Hindlimb muscle (tissue), 1 donor: ENCODE results near the gene MLN. TPM values are rescaled to one million over a fixed set of nuclear protein-coding genes. Genes with fewer than 3 reads are reported as not detected.
"Not testable (repeated sequence)": the region's sequence is repeated elsewhere in the genome, so short reads cannot be mapped to it uniquely, and the experiment has no call there.

ENCODE experiments used
- DNase-seq: peaks from one replicate; pipeline ENCODE4 v3.0.0-alpha.2; 2013
- polyA plus RNA-seq: library from polyadenylated mRNA; unstranded; fragments of 120-200 nt; gene quantifications from one replicate; pipeline ENCODE4 v1.2.1, GENCODE V29; 2013; ENCODE audit not compliant: insufficient read length

The MLN gene
- polyA plus RNA-seq, 1 donor = not detected

DNA sequence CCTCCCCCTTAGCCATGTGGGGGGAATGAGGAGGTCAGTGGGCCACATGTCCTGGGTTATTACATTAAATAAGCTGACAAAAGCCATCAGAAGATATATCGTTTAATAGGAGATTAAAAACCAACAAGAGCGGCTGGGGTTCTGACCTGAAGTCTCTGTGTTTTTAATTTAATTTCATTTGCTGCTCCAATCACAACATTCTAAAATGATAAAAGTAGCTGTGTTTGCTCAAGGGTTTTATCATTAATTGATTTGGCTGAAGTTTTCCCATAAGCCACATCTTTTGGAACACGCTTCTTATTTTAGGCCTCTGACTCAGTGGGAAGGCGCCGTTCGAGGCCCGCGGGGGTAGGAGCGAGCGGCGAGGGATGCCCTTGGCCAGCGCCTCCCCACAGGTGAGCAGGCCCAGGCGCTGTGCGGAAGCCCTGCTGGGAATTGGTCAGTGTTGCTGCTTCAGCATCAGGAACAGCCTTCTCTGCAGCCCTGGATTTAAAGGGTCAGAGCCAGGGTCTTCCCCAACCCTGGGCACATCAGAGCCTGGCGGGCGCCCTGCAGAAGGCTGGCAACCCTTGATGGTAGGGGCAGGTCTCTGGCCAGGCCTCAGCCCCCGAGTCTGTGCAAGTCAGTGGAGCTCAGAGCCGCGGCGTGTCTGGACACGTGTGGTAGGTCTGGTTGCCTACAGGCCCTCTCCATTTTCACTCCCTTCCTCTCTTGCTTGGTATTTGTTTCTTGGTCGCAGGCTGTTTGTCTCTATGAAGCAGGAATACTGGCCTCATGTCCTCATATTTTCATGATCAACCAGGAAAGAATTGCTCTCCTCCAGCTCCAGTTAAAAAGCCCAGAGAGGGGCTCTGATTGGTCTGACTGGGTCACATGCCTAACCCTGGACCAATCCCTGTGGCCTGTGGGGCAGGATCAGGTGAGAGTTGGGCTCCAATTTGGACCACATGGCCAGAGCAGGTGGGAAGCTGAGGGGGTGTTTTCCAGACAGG, 30.9 kb upstream of the MLN start:
- DNase-seq = no peak

DNA sequence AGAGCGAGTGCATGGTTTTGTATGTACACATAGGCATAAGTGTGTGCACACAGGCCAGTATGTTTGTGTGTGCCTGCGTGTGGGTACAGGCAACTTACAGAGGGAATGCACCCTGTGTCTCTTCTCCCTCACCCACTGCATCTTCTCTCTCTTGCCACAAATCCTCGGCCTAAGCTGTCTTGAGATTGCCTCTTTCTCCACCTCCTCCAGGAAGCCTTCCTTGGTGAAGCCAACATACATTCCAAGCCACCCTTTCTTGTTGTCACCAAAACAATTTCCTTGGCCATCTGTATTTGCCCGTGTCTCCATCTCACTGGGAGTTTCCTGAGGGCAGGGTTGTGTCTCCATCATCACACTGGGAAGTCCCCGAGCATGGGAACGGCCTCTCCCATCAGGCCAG, 29.8 kb upstream of the MLN start:
- DNase-seq = no peak

DNA sequence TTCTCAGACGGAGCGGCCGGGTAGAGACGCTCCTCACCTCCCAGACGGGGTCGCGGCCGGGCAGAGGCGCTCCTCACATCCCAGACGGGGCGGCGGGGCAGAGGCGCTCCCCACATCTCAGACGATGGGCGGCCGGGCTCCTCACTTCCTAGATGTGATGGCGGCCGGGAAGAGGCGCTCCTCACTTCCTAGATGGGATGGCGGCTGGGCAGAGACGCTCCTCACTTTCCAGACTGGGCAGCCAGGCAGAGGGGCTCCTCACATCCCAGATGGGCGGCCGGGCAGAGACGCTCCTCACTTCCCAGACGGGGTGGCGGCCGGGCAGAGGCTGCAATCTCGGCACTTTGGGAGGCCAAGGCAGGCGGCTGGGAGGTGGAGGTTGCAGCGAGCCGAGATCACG, 29.0 kb upstream of the MLN start:
- DNase-seq = not testable (repeated sequence)

DNA sequence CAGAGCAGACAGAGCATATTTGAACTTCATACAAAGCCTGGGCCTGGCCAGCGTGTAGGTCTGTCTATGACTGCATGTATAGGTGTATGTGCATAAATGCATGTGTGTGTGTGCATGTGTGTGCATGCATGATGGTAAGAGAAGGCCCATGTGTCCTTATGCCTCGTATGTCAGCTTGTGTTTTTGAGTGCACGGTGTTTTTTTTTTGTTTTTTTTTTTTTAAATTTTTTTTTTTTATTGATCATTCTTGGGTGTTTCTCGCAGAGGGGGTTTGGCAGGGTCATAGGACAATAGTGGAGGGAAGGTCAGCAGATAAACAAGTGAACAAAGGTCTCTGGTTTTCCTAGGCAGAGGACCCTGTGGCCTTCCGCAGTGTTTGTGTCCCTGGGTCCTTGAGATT, 27.9 kb upstream of the MLN start:
- not testable (repeated sequence) for DNase-seq

DNA sequence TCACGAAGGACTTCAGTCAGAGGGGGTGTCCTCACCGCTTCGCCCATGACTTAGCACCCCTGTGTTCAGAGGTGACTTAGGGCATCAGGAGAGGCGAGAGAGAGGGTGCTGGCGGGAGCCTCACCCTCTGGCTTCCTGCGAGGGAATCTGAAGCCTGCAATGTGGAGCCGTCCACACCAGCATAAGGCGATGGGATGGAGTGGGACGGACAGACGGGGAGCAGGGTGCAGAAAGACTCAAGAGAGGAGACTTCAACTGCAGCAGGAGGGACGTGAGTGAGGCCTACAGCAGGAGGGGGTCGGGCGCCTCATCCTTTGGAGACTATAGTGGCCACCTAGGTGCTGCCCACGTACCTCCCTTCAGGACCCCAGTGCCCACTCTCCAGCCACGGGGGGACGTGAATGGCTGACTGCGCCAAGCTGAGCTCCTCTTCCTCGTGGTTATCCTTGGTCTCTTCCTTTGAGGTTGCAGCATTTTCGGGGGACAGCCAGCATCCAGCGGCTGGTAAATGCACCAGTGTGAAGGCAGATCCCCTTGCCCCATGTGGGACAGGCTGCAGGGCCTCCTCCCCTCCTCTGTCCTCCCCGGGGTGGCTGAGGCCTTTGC, 26.9 kb upstream of the MLN start:
- no peak for DNase-seq

DNA sequence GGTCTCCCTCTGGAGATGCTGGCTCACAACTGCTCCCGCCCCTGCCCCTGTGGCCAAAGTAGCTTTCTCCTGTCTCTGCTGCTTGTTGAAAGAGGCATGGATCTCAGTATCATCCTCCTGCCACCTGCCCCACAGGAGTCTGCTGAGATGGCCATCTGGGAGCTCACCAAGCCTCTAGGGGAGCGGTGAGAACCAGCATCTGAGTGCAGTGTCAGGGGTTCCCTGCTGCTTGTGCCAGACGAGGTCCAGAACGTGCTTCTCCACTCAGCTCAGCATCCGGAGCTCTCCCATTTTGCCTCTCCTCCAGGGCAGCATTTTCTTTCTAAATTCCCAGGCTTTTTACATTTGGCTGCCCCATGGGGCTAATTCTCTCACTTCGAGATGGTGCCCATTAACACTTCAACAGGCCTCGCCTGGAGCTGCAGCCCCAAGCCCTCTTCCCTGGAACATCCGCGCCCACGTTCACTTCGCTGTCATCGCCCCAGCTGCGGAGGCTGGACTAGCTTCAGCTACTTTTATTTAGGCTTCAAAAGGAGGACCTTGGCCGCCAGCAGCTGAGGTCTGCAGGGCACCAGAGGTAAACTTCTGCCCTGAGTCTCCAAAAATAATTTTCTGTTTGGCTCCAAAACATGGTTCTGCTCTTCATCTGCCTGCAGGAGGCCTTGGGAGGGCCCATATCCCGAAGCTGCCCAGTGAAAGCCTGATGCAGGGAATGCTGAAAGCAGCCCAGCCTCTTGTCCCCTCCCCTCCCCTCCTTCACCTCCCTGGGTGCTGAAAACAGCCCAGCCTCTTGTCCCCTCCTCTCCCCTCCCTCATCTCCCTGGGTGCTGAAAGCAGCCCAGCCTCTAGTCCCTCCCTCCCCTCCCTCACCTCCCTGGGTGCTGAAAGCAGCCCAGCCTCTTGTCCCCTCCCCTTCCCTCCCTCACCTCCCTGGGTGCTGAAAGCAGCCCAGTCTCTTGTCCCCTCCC, 25.2 kb upstream of the MLN start:
- no peak for DNase-seq

DNA sequence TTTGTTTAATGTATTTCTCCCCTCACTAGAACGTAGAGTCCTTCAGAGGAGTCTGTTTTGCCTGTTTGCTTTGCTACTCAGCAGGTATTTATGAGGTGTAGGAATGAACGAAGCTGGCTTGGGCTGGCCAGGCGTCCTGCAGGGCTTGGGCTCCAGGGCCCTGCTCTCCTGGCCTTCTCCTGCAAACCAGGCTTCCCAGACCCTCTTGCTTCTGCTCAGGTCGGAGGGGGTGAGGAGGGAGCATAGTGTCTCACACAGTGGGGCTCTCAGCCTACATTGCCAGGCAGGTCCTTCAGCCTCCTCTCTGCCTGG, 24.6 kb upstream of the MLN start:
- DNase-seq = no peak

DNA sequence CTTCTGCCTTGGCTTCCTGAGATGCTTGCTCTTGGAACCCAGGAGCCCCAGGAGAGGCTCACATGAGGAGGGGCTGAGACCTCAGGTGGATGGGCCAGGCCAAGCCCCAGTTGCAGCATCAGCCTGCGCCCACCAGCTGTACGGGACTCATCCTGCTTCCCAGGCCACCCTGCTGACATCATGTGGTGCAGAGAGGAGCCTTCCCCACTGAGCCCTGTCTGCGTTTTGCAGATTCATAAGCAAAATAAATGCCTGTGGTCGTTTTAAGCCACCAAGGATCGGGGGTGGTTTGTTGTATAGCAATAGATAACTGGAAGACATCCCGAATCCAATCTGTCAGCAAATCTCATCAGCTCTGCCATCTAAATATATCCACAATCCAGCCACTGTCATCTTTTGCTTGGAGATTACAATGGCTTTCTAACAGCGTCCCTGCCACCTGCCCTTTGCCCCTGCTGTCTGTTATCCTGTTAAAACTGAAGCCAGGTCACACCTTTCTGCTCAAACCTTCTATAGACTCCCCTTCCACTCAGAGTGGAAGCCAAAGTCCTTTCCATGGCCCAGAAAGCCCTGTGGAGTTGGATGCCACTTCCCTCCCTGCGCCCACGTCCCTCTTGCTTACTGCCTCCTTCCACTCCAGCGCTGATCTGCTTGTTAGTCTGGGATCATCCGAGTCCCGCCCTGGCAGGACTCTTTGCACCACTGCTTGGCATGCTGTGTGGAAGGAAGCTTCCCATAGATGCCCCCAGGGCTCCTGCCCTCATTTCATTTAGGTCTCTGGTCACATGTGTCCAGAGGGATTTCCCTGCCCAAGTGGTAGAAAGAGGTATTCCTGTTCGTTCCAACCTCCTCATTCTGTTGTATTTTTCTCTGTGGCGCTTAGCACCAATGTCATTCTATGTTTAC, 24.0 kb upstream of the MLN start:
- DNase-seq = no peak

DNA sequence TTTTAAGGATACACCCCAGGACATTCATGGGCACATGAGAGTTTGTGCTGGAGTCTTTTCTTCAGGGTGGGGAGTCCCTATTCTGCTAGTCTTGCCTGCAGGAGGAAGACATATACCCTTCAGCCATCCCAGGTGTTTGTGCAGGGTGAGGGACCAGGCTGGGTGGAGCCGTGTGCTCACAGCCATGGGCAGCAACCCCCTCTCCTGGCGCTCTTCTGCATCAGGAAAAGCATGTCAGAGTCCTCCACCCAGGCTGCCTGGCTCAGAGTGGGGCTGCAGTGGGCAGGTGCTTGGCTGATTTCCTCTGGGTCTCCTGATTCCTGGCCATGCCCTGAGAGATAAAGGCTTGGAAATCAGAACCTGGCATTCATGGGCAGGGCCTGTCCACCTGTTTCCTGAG, 22.7 kb upstream of the MLN start:
- DNase-seq = no peak

DNA sequence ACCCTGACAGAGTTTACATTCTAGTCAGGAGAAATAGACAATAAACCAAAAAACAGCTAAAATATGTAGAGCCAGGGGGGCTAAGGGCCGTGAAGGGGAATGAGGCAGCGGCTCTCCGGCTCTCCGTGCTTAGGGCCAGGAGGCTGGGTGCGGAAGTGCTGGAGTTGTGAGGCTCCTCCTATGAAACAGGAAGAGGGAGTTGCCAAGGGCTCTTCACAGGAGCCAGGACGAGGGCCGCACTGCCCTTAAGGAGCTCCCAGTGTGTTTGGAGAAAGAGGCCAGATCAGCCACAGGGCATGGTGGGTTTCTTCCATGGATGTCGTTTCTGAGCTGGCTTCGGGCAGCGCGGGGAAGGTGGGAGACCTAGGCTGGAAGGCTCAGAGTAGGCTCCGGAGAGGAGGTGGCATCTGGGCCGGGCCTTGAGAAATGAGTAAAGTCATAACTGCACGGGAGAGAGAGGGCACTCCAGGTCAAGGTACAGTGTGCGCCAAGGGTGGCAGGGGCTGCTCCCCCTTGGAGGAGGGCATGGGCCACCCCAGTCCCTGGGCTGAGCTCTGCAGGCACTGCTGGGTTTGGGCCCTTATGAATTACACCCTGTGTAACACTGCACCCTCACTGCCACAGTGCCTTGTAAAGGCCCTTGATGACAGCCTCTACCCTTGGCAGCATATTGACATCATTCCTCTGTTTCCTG, 20.8 kb upstream of the MLN start:
- DNase-seq = peak; percentile 24

DNA sequence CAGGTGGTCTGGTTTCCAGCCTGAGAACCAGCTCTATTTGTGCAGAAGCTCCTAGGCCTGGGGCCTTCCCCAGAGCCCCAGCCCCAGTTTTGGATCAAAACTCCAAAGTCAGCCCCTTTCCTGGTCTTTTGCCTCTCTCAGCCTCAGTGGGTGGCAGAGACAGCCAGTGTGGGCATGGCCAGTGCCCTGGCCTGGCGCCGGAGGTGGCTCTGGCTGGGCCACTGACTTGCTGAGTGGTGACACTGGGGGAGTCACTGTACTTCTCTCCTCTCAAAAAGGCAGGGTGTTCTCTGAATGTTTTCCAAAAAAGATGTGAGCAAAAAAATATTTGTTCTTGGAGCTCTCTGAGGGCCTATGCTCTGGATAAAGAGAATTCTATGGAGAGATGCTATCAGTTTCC, 20.0 kb upstream of the MLN start:
- DNase-seq = no peak

DNA sequence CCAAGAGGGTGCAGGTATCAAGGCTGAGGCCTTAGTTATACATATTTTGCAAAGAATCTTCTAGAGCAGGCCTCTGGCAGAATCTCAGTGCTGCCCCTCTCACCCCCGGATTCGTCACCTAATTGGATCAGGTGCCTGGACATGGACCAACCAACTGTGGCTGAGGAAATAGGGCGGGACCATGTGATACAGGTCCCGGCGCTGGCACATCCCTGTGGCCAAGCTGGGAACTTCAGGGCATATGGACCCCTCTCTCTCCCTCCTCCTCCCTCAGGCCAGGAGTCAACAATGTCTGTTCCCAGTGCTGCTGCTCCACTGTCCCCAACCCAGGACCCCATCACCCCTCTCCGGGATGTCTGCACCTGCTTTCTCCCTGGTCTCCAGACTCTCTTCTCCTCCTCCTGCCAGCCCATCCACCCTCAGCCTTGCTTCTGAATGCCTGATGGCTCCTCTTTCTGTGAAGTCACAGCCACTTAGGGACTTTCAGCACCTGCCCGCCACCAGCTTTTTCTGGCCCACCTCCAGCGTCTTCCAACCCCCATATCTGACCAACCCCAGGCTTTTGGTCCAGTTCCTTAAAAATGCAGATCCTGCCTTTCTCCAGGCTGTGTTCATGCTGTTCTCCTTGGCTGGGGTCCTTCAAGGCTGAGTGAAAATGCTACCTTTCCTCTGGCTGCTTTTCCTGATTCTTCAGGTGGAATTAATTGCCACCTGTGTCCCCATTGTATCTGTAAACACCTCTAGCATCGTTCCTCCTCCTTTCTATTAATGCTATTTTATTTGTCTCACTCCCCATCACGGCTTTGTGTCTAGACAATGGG, 19.0 kb upstream of the MLN start:
- no peak for DNase-seq

DNA sequence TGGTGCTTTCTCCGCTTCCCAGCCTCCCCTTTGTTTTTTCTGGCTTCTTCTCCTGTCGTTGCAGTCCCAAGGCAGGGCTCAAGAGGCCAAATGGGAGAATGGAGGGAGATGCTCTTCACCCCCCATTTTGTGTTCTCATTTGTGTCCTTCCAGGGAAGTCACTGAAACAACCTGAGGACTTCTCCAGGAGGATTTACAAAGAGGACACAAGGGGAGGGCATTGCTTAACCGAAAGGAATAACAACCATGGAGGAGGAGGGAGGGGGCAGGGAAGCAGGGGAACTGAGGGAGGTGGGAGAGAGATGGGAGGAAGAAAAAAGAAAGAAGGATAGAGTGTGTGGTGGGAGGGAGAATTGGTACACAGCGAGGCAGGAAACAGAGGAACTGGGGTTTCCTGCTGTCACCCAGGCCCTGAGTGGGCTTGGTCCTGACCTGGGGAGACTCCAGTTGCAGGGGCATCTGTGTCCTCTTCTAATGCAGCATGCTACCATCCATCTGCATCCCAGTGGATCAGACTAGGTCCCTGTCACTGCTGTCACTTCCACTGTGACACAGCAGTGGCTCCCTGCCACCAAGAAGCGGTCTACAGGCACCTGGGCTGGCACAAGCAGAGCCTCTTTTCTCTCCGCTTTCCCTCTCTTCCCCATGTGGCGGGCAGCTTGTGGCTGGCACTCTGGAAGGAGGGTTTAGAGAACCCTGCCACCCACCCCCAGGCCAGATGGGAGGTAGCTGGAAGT, 17.1 kb upstream of the MLN start:
- DNase-seq = no peak

DNA sequence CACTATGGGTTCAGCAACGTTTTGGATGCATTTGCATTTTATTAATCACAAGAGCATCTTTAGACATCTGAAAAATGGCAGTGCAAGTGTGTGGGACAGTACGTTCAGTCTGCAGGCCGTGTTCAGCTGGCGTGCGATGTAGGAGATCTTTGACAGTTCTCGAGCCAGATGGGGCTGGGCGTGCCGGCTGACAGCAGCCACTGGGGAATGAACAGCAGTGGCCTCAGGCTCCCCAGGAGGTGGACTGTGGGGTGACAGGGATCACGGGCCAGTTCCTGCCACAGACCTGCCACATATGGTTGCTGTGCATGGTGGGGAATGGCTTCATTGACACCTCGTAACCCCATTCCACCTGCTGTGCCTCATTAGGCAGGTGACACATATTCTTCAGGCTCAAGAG, 16.4 kb upstream of the MLN start:
- no peak for DNase-seq

DNA sequence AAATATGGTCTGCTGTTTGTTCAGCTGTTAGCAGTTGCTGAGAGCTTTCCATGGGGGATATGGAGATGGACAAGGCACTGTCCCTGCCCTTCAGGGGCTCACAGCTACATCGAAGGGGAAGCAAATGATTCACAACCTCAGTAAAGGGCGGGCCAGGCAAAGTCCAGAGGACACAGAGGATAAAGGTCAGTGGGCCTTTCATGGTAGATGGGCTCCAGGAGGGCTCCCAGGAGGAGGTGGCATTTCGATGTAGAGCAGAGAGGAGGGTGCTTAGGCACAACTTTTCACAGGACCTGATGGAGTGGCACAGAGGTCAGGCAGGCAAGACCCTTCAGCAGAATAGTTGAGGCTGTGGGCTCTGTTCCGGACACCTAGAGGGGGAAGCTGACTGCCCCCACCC, 15.2 kb upstream of the MLN start:
- DNase-seq = no peak

DNA sequence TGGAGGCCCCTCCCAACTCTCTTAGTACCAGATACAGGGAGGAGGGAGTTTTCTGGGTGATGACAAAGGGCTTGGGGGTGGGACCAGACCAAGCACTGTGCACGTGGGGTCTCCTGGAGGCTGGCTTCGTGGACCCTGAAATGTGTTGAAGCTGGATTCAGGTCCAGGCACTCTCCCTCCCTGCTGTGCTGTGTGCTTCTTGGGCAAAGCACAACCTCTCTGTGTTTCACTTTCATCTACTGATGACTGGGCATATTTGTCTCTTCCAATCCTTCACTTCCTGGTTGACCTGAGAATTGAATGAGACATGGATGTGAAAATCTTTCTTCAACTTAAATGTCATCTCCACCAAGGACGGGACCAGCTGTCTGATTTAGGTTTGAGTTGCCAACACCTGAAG, 14.5 kb upstream of the MLN start:
- DNase-seq = no peak

DNA sequence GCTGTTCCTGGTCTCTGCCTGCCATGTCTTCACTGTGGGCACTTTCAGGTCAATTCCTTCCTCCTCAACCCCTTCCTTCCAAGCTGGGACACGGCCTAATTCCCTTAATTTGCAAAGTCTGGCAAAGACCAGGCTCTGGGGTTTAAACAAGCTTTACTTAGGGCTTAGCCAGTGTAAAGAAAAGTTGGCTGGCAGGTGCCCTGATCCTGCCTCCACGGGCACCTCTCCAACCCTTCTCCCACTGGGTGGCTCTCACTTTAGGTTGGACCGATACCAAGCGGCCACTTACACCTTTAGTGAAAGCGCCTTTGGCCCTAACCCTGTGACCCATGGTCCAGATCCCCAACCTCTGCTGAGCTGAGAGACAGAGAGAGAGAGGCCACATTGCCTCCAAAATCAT, 13.7 kb upstream of the MLN start:
- no peak for DNase-seq

DNA sequence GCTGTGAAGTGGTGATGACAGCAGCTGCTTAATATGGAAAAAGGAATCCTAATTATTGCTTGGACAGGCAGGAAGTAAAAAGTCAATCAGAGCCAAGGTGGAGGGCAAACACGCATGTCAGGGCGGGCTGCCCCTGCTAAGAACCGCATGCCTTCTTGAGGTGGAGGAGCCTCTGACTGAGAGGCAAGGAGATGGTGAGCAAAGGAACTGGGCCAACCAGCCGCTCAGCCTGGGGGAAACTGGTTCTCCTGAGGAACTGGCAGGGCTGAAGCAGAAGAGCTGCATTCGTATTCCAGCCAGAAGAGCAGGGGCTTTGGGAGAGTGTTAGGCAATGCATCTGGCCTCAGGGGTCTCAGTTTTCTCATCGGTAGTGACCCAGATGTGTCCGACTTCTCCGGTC, 13.1 kb upstream of the MLN start:
- DNase-seq = no peak

DNA sequence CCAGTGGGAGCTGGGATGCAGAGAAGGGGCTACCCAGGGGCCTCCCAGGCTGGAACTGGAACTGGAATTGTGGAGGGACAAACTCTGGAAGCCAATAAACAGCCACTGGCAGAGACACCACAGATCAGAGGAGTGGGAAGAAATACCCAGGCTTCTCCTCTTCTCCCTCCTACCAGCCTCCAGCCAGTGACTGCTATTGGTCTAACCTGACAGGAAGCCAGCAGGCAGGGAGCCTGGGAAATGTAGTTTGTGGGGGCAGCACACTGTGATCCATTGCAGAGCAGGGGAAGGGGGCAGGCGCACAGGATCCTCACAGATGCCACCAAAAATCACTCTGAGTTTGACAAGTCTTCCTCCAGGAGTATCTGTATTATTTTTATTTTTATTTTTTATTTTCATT, 12.1 kb upstream of the MLN start:
- no peak for DNase-seq
